GM13976 (cell line): ENCODE results near the gene NFYB.

Source experiments
- DNase-seq: peaks from one replicate; pipeline ENCODE4 v3.0.0; 2012; ENCODE audit warnings: low spot score
- in situ Hi-C: fragments of 300-500 bp; cut with MboI; formaldehyde crosslinking; loops from one replicate; pipeline ENCODE4 v1.12.0; 2022; ENCODE audit warnings: low sequenced_read_pairs, mixed read lengths, inconsistent platforms; ENCODE audit not compliant: unreplicated experiment
- TF ChIP-seq, protein P1 (sequence below): IDR thresholded peaks from 2 replicates; pipeline ENCODE4 v1.5.1; 2012; ENCODE audit warnings: borderline replicate concordance, mild to moderate bottlenecking; ENCODE audit not compliant: insufficient read depth; ENCODE audit errors: extremely low read depth, missing control alignments, control extremely low read depth

The NFYB gene

DNA sequence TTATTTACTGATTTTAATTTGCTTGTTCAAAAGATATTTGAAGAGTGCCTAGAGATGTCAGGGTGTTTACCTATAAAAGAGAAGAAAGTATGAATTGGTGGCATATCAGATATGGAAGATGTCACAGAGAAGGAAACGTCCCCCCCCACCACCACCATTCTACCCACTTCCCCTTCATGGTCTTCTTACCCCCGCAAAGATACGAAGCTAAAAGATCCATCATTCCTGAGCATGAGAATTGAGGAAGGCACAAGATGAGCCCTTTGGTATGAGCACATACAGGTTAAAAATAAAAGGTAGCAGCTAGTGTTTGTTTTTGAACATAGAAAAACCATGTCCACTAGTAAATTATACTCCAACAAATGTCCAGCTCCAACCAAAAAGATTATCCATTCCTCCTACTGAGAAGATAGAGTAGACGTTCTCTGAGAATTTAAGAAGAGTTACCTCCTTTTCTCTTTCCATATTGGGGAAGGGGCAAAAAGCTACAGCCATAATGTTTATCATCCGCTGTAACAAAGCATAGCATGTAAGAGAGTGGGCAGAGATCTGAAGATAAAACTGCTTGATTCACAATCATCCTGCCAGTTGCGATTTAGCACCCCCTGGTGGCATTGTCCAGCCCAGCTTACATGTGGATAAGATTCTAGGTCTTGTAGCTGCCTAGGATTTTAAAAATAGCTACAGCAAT is 29.1 kb downstream of the NFYB start:
- TF ChIP-seq, protein P1, sequence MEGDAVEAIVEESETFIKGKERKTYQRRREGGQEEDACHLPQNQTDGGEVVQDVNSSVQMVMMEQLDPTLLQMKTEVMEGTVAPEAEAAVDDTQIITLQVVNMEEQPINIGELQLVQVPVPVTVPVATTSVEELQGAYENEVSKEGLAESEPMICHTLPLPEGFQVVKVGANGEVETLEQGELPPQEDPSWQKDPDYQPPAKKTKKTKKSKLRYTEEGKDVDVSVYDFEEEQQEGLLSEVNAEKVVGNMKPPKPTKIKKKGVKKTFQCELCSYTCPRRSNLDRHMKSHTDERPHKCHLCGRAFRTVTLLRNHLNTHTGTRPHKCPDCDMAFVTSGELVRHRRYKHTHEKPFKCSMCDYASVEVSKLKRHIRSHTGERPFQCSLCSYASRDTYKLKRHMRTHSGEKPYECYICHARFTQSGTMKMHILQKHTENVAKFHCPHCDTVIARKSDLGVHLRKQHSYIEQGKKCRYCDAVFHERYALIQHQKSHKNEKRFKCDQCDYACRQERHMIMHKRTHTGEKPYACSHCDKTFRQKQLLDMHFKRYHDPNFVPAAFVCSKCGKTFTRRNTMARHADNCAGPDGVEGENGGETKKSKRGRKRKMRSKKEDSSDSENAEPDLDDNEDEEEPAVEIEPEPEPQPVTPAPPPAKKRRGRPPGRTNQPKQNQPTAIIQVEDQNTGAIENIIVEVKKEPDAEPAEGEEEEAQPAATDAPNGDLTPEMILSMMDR: peak; percentile 93
- in situ Hi-C loops: loop anchor here (10.0 kb wide), 1 partner anchor 224 kb away; no protein-coding TSS in a partner anchor
- peak; percentile 67 for DNase-seq

DNA sequence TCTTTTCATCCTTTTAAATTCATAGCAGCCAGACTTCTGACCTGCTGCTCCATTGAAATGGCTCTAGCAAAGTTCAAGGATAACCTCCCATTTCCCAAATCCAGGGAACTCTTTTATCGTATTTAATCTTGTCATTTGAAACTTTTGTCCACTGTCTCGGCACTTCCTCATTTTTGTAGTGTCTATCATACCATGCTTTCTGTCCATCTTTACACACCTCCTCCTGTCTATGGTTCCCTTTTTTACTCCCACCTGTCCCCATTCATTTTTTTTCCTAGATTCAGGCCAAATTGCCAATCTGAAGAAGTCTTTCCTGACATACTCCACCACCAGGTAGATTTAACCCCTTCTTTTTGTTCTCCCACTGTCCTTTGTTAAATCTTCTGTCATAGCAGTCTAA is 31.0 kb downstream of the NFYB start:
- TF ChIP-seq, protein P1: no peak
- DNase-seq: no peak
- in situ Hi-C loops: loop anchor here (10.0 kb wide), 1 partner anchor 222 kb away; no protein-coding TSS in a partner anchor

DNA sequence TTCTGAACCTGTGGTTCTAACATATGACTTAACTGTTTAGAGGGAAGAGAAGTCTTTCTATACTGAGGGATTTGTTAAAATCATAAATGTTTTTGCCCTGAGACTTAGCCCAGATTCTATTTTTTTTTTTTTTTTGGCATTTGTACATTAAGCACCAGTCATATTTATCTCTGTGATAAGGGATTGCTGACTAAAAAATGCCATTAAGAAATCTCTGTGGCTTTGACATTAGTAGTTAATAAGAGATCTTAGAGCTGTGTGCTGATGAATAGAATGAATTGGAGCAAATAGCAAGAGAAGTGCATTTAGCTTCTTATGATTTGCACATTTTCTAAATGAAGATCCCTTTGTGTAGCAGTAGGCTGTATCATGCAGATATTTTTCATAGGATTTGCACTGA is 32.5 kb downstream of the NFYB start:
- DNase-seq: no peak
- in situ Hi-C loops: loop anchor here (10.0 kb wide), 1 partner anchor 221 kb away; no protein-coding TSS in a partner anchor
- TF ChIP-seq, protein P1: no peak

DNA sequence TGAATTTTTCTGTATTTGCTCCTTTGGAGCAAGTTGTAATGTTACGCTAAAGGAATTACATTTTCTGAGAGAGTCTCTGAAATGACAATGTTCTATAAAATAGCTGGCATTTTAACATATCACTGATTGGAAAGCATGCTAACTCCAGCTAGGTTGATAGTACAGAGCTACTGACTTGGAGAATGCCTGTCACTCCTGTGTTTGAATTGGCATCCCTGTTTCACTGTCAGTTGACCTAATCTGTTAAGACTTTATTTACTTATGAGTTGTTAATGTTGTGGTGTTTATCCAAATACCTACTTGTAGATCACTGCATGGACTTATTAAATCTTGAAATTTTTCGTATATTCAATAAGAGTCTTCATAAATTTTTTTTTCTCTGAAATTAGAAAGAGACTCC is 40.1 kb downstream of the NFYB start:
- no peak for DNase-seq
- TF ChIP-seq, protein P1: no peak
- in situ Hi-C loops: no loop called here

DNA sequence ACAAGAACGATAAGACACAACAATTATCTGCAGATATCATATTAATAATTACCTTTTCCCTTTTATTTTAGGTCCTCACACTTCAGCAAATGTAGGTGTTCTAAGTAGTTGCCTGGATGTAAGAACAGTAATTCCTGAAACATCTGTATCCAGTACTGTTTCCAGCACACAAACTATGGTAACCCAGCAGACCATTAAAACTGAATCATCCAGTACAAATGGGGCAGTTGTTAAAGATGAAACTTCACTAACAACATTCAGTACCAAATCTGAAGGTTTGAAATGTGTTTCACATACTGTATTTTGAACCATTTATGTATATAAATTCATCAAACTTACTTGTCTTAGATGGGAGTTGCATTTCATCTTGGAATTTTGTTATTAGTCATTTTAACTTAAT is 42.7 kb downstream of the NFYB start:
- DNase-seq: no peak
- in situ Hi-C loops: no loop called here
- TF ChIP-seq, protein P1: no peak

DNA sequence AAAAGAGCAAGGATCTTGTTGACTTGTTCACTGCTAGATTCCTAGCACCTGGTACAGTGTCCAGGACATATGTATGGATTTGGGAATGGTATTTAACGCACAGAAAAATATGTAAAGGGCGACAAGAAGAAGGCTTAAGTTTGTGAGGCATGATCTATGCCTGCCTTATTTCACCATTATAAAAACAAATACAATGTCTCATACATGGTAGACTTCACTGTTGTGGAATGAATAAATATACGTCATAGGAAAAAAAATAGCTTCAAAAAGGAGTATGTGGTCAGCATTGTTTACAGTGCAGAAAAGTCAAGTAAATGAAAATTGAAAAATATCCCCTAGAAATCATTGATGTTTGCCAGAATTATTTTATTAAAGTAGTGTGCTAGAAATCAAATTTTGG is 43.7 kb downstream of the NFYB start:
- TF ChIP-seq, protein P1: no peak
- in situ Hi-C loops: no loop called here
- DNase-seq: no peak

DNA sequence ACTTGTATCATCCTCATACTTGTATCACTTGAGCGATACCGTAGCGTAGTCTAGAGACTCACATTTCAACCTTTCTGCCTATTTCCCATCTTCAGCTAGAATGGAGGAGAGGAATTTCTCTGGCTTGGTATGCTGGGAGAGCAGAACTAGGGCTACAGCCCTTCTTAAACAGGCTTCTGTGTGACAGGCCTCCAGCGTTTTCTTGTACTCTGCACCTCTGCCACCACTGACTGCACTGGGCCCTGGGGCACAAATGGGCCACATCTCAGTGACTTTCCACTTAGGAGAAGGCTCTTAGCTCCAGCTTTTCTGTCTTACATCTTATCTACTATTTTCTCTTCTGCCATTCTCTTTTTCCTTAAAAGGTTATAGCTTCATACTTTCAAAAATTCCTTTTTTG is 46.9 kb downstream of the NFYB start:
- TF ChIP-seq, protein P1: no peak
- in situ Hi-C loops: no loop called here
- DNase-seq: no peak
